NCI-H1092 (cell line): ENCODE measurements around the gene CALD1.

Source experiments
- DNase-seq: peaks from one replicate; lab custom pipeline; 2025; lab: John Stamatoyannopoulos, UW

CALD1 gene

GRCh38 chr7:134892963-134893362 lies 113.5 kb downstream of the CALD1 start:
- DNase-seq: no peak

GRCh38 chr7:134893920-134894319 lies 114.5 kb downstream of the CALD1 start:
- no peak for DNase-seq

- no peak for DNase-seq
These were observed 115.5 kb downstream of the CALD1 start for GRCh38 chr7:134894928-134895327.

- DNase-seq: no peak
These were observed 116.6 kb downstream of the CALD1 start for GRCh38 chr7:134896073-134896472.

- DNase-seq: no peak
These were observed 118.5 kb downstream of the CALD1 start for GRCh38 chr7:134897936-134898335.

- no peak for DNase-seq
These were observed 120.3 kb downstream of the CALD1 start for GRCh38 chr7:134899729-134900128.

GRCh38 chr7:134900166-134900982 lies 120.9 kb downstream of the CALD1 start:
- no peak for DNase-seq

- no peak for DNase-seq
These were observed 122.1 kb downstream of the CALD1 start for GRCh38 chr7:134901389-134902020.

- no peak for DNase-seq
These were observed 122.6 kb downstream of the CALD1 start for GRCh38 chr7:134902058-134902457.

GRCh38 chr7:134903073-134903790 lies 123.8 kb downstream of the CALD1 start:
- no peak for DNase-seq

- no peak for DNase-seq
These were observed 125.9 kb downstream of the CALD1 start for GRCh38 chr7:134905375-134905774.

- DNase-seq: no peak
These were observed 127.6 kb downstream of the CALD1 start for GRCh38 chr7:134907000-134907399.

GRCh38 chr7:134907639-134908038 lies 128.2 kb downstream of the CALD1 start:
- no peak for DNase-seq

- no peak for DNase-seq
These were observed 128.9 kb downstream of the CALD1 start for GRCh38 chr7:134908289-134908688.

GRCh38 chr7:134910214-134910890 lies 130.9 kb downstream of the CALD1 start:
- no peak for DNase-seq

- DNase-seq: no peak
These were observed 131.5 kb downstream of the CALD1 start for GRCh38 chr7:134910968-134911367.

- no peak for DNase-seq
These were observed 136.9 kb downstream of the CALD1 start for GRCh38 chr7:134916171-134916883.

GRCh38 chr7:134919240-134919641 lies 139.8 kb downstream of the CALD1 start:
- no peak for DNase-seq

GRCh38 chr7:134920026-134920753 lies 140.8 kb downstream of the CALD1 start:
- DNase-seq: no peak

GRCh38 chr7:134922720-134923704 lies 143.6 kb downstream of the CALD1 start:
- no peak for DNase-seq
